AG10803 (cell line): ENCODE results near the gene GRIN2C.
"Not testable (repeated sequence)": the region's sequence is repeated elsewhere in the genome, so short reads cannot be mapped to it uniquely, and the experiment has no call there.

Experiments
- DNase-seq: peaks from one replicate; pipeline ENCODE4 v3.0.0; 2010; ENCODE audit warnings: low read depth
- H3K4me3 ChIP-seq: 2 replicates; pipeline ENCODE4 v1.5.1; 2011; ENCODE audit warnings: mild to moderate bottlenecking, low read length, control low read depth
- TF ChIP-seq, protein P1 (sequence below): conservative IDR thresholded peaks from 2 replicates; pipeline ENCODE4 v1.5.1; 2011; ENCODE audit warnings: mild to moderate bottlenecking, low read length, control low read depth, inconsistent platforms

The GRIN2C gene

DNA sequence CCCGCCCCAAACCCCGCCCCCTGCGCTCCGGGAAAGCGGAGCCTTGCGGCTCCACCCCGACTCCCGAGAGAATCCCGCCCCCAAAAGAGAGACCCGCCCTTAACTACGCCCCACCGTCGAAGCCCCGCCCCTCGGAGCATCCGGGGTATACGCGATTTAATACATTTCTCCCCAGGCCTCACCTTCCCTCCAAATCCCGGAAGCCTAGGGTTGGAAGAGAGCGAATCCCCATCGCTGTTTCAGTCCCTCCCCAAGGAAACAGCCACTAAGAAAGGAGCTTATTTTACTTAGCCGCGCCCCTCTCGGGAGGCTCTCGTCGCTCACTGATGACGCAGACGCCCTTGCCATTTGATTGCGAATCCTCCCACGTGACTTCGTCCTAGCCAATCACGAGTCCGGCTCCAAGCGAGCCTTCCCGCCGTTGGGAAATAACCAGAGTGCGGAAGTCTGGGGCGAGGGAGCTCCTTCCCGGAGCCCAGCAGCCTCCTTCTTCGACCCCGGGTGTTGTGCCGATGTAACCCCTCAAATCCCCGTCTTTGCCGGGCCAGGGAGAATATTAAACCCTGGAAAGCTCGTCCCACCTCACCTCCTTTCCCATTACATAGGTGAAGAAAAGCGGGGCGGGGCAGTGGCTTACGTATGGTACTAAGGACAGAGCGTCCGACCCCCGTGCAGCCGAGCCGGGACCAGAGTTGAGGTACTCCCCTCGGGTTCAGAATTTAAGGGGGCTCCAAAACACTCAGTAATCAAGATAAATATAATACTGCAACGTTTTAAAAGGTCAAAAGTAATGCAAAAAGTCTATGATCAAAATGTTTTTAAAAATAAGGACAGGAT lies 13.6 kb upstream of the GRIN2C start:
- TF ChIP-seq, protein P1, sequence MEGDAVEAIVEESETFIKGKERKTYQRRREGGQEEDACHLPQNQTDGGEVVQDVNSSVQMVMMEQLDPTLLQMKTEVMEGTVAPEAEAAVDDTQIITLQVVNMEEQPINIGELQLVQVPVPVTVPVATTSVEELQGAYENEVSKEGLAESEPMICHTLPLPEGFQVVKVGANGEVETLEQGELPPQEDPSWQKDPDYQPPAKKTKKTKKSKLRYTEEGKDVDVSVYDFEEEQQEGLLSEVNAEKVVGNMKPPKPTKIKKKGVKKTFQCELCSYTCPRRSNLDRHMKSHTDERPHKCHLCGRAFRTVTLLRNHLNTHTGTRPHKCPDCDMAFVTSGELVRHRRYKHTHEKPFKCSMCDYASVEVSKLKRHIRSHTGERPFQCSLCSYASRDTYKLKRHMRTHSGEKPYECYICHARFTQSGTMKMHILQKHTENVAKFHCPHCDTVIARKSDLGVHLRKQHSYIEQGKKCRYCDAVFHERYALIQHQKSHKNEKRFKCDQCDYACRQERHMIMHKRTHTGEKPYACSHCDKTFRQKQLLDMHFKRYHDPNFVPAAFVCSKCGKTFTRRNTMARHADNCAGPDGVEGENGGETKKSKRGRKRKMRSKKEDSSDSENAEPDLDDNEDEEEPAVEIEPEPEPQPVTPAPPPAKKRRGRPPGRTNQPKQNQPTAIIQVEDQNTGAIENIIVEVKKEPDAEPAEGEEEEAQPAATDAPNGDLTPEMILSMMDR = no peak
- DNase-seq = peak; percentile 100
- peak overlapping the region; percentile 90 for H3K4me3 ChIP-seq

DNA sequence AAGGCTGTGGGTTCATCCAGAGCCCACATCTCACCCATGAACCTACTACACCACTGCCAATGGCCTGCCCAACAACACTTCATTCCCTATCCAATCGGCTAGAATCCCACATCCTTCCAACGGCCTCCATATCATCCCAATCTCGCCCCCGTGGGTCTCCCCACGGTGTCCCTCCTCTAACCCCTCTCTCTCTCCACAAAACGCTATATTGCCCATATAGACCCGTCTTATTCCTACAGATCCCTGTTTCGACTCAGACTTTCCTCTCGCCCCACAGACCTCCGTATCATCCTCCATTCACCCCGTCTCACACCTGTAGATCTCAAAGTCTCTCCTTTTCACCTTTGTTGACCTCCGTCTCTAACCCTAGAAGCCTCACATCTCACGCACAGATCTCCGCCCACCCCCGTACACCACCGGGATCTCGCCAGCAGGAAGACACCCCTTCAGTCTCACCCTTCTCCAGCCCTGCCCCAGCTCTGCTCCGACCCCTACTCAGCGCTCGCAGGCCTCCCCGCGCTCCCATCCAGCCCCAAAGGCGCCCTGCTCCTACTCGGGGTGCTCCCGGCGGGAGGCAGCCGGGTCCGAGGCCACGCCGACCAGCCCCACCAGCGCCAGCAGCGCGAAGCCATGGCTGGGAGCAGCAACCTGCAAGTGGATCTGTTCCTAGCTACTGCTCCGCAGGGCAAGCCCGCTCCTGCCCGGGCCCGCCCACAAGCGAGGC lies 12.8 kb upstream of the GRIN2C start, which contains the start of gene FDXR:
TSS of gene FDXR (minus strand) at position 682 of the 724 bp plus-strand sequence. CDS start at position 632, 50 bp downstream.
- peak within 1 kb of the TSS; percentile 90 for H3K4me3 ChIP-seq
- no peak for DNase-seq
- TF ChIP-seq, protein P1 = no peak

DNA sequence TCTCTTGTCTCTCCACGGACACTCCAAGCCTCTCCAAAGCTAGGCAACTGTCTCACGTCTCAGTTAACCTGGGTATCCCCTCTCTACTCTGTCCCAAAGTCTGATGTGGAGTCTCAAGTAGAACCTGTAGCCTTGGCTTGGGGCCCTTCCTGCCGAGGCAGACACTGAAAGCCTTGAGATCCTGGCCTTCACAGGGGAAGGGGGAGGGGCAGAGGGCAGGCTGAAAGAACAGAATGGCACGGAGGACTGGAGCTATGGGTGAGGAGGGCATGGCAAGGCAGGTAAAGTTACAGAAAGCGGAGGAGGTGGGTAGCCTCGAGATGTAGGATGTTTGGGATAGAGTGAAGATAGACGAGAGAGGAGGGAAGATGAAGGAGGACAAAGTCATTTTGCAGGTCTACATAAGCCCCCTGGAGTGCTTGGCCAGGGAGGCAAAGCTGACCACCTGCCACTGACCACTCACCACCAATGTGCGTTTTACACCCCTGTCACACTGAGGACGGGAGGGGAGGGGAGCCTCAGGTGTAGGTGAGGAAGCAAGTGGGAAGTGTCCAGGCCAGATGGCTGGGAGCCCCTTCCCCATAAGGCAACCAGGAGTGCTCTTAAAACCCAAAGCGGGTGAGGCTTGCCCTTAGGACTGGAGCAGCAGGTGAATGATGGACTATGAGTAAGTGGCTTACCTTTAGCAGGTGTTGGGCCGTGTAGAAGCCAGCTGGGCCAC lies 11.8 kb upstream of the GRIN2C start:
- DNase-seq = no peak
- peak overlapping the region; percentile 70 for H3K4me3 ChIP-seq
- TF ChIP-seq, protein P1 = no peak

DNA sequence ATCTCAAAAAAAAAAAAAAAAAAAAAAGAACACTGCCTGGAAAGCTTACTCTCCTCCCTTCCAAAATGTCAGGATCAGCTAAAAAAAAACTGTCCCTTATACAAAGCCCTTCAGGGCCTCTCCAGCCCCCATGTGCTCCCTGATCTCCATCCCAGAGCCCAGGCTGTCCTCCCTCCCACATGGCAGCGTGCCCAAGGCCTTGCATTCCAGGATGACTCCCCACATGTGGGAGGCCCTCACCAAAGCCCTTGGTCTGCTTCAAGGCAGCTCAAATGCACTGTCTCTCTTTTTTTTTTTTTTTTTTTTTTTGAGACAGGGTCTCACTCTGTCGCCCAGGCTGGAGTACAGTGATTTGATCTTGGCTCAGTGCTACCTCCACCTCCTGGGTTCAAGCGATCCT lies 10.8 kb upstream of the GRIN2C start:
- TF ChIP-seq, protein P1 = no peak
- peak; percentile 78 for DNase-seq
- H3K4me3 ChIP-seq = no peak overlapping the region

DNA sequence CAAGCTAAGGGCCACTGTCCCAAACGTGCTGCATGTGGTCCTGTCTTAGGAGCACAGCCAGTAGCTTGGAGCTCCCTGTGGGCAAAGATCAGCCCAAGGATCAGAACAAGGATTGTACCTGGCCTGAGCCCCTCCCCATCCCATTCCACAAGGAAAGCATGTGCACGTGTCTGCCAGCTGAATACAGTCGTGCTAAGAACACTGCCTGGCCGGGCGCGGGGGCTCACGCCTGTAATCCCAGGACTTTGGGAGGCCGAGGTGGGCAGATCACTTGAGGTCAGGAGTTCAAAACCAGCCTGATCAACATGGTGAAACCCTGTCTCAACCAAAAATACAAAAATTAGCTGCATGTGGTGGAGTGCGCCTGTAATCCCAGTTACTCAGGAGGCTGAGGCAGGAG lies 10.3 kb upstream of the GRIN2C start:
- DNase-seq, H3K4me3 ChIP-seq: not testable (repeated sequence)

DNA sequence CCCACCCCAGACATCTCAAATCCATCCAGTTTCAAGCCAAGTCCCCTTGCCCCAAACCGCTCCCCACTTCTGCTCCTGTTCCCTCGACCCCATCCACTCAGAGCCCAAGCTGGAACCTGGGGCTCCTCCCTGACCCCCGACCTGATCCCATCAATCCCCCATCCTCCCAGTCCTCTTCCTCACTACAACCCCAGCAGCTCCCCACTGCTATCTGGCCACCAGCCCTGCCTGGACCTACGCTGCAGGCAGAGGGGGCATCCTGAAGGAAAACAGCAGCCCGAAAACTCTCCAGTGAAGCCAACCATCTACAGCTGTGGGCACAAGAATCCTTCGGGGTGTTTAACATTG lies 9.2 kb upstream of the GRIN2C start:
- no peak overlapping the region for H3K4me3 ChIP-seq
- TF ChIP-seq, protein P1 = no peak
- DNase-seq = no peak

DNA sequence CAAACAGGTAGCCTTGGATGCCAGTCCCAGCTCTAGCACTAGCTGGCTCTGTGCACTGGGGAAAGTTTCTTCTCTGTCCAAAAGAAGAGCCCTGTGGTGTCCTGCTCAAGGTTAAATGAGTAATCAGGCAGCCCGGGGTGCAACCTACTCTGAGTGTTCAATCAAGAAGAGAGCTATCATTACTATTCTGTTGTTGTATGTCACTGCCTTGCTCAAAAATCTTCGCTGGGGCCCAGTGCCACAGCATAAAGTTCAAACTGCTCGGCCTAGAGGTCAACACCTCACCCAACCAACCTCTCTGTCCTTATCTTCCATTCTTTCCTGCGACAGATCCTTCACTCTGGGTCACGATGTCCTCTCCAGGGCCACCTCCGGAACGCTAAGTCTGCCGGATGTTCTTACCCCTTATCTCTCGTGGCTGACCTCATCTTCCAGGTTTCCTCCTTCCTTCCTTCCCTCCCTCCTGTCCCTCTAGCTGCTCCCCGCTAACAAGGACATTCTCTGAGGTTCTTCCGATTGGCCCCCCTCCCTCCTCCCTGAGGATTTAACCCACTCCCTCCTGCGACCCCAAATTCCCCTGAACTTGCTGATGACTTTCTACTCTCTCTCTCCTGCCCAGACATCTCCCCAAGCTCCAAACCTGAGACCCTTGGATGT lies 8.7 kb upstream of the GRIN2C start:
- DNase-seq = no peak
- TF ChIP-seq, protein P1 = no peak
- H3K4me3 ChIP-seq = no peak overlapping the region
